Measurements from ENCODE around the gene KIF12.

KIF12 gene

DNA sequence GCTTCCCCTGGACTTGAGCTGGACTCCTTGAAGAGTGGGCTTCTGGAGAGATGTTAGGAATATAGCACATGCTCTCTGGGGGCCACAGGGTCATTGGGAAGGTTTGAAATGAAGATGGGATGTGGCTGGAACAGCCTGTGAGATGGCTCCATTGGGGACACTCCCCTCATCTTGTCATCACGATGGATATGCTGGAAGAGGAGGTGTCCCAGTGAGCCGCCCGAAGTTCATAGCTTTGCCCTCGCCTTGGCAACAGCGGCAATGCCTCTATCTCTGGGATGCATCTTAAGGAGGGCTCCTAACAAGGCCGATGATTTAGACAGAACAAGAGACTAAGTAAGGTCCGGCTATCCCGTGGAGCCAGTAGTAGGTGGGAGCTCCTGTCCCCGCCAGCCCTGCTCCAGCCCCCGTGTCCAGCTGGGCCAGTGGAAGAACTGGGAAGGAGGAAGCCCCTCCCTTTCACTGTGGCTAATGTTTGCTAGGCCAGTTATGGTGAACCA is 44.9 kb downstream of the KIF12 start:
- Histone ChIP-seq H3K27me3 (ENCODE audit: control insufficient read depth, low read length) (no peaks in the 10 kb centered on the region), H3K4me1 (ENCODE audit: control insufficient read depth, low read length) (no peaks in the 10 kb centered on the region)
- no peak for TF ChIP-seq EZH2phosphoT487 (IDR thresholded peaks at IDR 0.05; ENCODE audit: borderline replicate concordance, low read length)
- TF ChIP-seq, protein P1, sequence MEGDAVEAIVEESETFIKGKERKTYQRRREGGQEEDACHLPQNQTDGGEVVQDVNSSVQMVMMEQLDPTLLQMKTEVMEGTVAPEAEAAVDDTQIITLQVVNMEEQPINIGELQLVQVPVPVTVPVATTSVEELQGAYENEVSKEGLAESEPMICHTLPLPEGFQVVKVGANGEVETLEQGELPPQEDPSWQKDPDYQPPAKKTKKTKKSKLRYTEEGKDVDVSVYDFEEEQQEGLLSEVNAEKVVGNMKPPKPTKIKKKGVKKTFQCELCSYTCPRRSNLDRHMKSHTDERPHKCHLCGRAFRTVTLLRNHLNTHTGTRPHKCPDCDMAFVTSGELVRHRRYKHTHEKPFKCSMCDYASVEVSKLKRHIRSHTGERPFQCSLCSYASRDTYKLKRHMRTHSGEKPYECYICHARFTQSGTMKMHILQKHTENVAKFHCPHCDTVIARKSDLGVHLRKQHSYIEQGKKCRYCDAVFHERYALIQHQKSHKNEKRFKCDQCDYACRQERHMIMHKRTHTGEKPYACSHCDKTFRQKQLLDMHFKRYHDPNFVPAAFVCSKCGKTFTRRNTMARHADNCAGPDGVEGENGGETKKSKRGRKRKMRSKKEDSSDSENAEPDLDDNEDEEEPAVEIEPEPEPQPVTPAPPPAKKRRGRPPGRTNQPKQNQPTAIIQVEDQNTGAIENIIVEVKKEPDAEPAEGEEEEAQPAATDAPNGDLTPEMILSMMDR (IDR thresholded peaks at IDR 0.05; ENCODE audit: low read depth, low read length, poor library complexity, severe bottlenecking): no peak

DNA sequence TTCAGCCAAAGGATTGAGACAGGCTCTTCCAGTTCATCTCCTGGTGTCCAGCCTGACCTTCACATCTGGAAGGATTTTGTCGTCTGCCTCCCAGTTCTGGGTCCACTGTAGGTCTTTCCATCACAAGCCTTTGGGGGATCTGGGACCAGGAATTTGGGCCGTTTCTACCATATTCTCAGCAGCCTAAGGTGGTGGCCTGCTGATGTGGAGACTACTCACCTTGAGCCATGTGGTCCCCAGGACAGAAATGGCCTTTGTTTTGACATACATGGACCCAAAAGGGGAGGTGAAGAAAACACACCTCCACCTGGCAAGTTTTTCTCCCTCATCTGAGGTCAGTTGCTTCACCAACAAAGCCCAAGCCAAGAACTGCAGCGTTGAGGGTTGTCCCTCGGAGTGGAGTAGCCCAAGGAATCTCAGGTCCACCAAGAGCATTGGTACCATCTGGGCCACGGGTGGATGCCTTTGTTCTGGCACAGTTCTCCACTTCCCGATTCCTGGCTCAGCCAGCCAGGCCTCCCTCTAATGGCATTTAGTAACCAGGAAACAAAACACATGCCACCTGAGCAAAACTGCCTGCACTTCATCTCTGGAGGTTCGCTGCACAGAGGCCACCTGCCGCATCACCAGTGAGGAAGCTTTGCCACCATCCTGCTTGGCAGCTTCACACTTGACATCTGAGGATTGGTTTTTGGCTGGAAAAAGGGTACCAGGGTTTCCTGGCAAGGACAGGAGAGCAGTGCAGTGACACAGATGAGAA is 45.7 kb downstream of the KIF12 start:
- no peaks in the 10 kb centered on the region for H3K4me1 ChIP-seq (ENCODE audit: control insufficient read depth, low read length)
- no peaks in the 10 kb centered on the region for H3K9me2 ChIP-seq (replicated peaks; ENCODE audit: control insufficient read depth, low read length)
- no peak overlapping the region for H3K4me3 ChIP-seq (ENCODE audit: low read length)
- H3F3A ChIP-seq (ENCODE audit: control insufficient read depth, insufficient read depth): no peaks in the 10 kb centered on the region
- no peaks in the 10 kb centered on the region for H3K27me3 ChIP-seq (ENCODE audit: control insufficient read depth, low read length)
- H4K20me1 ChIP-seq (ENCODE audit: control insufficient read depth, insufficient read depth, low read depth, low read length): no peaks in the 10 kb centered on the region
- H3K36me3 ChIP-seq (ENCODE audit: control insufficient read depth, low read length): no peaks in the 10 kb centered on the region
- no peak overlapping the region for H3K27ac ChIP-seq (ENCODE audit: low read depth, low read length)
- H3K9me3 ChIP-seq (ENCODE audit: control insufficient read depth, insufficient read depth, low read length): no peaks in the 10 kb centered on the region
- H3K4me2 ChIP-seq (ENCODE audit: low read length): no peak overlapping the region
- no peak for TF ChIP-seq EZH2phosphoT487 (IDR thresholded peaks at IDR 0.05; ENCODE audit: borderline replicate concordance, low read length)
- TF ChIP-seq, protein P1 (IDR thresholded peaks at IDR 0.05; ENCODE audit: low read depth, low read length, poor library complexity, severe bottlenecking): no peak
- H3K79me2 ChIP-seq (ENCODE audit: control insufficient read depth, low read length): no peaks in the 10 kb centered on the region

More for the DNA sequence above, 44.9 kb downstream of the KIF12 start:
- Histone ChIP-seq H3K36me3 (ENCODE audit: control insufficient read depth, low read length) (no peaks in the 10 kb centered on the region), H3K9me2 (replicated peaks; ENCODE audit: control insufficient read depth, low read length) (no peaks in the 10 kb centered on the region), H3K27ac (ENCODE audit: low read depth, low read length) (no peak overlapping the region), H3K4me2 (ENCODE audit: low read length) (no peak overlapping the region), H3K9me3 (ENCODE audit: control insufficient read depth, insufficient read depth, low read length) (no peaks in the 10 kb centered on the region), H3K4me3 (ENCODE audit: low read length) (no peak overlapping the region), H3F3A (ENCODE audit: control insufficient read depth, insufficient read depth) (no peaks in the 10 kb centered on the region), H4K20me1 (ENCODE audit: control insufficient read depth, insufficient read depth, low read depth, low read length) (no peaks in the 10 kb centered on the region), H3K79me2 (ENCODE audit: control insufficient read depth, low read length) (no peaks in the 10 kb centered on the region)

GRCh38 chr9:114051706-114052105 is 47.4 kb downstream of the KIF12 start:
- H3K27ac ChIP-seq (ENCODE audit: low read depth, low read length): no peak overlapping the region
- H4K20me1 ChIP-seq (ENCODE audit: control insufficient read depth, insufficient read depth, low read depth, low read length): no peaks in the 10 kb centered on the region
- no peaks in the 10 kb centered on the region for H3F3A ChIP-seq (ENCODE audit: control insufficient read depth, insufficient read depth)
- H3K9me2 ChIP-seq (replicated peaks; ENCODE audit: control insufficient read depth, low read length): no peaks in the 10 kb centered on the region
- H3K4me3 ChIP-seq (ENCODE audit: low read length): no peak overlapping the region
- no peaks in the 10 kb centered on the region for H3K27me3 ChIP-seq (ENCODE audit: control insufficient read depth, low read length)
- no peaks in the 10 kb centered on the region for H3K4me1 ChIP-seq (ENCODE audit: control insufficient read depth, low read length)
- no peak overlapping the region for H3K4me2 ChIP-seq (ENCODE audit: low read length)
- H3K9me3 ChIP-seq (ENCODE audit: control insufficient read depth, insufficient read depth, low read length): no peaks in the 10 kb centered on the region
- TF ChIP-seq EZH2phosphoT487 (IDR thresholded peaks at IDR 0.05; ENCODE audit: borderline replicate concordance, low read length): no peak
- TF ChIP-seq, protein P1 (IDR thresholded peaks at IDR 0.05; ENCODE audit: low read depth, low read length, poor library complexity, severe bottlenecking): no peak
- no peaks in the 10 kb centered on the region for H3K79me2 ChIP-seq (ENCODE audit: control insufficient read depth, low read length)
- H3K36me3 ChIP-seq (ENCODE audit: control insufficient read depth, low read length): no peaks in the 10 kb centered on the region
